ENCODE data around the gene PSMA5. TPM values are rescaled to one million over a fixed set of nuclear protein-coding genes. Genes with fewer than 3 reads are reported as not detected.

PSMA5 gene
- total RNA-seq: 61.8 and 86.4 TPM in 2 replicates

DNA sequence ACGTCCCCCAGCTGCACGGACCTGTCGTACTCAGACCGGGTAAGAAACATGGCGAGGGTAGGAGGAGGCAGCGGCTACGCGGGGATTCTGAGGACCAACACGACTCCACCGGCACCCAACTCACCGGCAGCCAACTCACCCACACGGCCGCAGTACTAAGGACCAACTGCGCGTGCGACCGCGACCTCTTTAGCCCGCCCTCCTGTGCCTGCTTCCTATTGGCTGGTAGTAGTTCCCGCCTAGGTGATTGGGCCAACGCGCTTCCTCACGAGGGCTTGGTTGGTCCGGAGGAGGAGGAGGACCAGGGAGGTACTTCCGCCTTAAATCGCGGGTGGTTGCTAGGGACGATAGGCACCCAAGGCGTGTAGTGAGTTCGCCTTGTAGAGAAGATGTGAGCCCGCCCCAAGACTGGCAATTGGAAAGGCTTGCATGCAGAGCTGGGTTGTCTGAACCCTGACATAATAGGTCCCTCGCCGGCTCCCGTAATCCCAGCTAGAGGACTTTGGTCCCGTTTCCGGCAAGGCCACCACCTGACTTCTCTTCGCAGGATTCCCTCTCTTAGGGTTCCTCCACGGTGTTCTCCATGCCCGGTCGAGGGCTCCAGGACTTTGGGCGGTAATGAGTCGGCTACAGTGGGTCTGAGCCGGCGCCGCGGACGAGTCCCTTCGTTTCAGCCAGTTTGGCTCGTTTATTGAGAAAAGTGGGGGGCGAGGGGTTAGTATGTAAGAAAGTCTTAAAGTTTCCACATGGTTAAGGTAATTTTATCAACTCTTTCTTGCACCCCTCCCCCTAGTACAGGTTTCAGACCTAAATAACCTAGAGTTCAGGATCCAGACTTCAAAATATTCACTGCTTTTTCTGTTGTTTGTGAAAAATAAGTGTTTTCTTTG lies at the start of gene PSMA5:
PSMA5 (minus strand) TSS at position 168 of the 890 bp plus-strand sequence; CDS start at position 50, 118 bp downstream.

DNA sequence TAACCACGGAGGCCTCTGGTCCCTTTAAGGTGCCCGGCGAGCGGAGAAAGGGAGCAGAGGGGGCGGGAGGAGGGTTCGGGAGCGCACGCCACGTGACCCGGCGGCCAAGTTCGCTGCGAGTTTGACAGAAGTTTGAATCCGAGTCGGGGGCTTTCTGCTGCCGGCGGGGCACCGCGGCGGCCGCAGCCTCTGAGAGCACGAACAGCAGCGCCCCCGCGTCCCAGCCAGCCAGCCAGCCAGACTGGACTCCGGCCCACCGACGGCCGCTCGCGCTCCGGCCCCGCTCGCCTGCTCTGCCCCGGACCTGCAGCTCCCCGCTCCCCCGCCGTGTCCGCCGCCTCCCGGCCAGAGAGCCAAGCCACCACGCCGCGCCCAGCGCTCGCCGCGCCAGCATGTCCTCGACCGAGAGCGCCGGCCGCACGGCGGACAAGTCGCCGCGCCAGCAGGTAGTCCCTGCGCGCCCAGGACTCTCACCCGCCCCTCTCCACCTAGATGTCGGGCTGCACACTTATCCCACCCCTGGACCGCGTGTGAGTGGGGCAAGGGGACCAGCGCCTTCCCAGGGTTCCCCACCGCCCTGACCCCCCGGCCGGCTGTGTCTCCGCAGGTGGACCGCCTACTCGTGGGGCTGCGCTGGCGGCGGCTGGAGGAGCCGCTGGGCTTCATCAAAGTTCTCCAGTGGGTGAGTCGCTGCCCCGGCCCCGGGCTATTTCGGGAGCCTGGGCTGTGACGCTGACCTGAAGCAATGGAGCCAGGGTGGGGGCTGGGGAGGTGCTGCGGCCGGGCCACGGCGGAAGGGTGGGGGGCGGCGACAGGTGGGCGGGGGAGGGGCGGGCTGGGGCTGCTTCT lies 40.4 kb upstream of the PSMA5 start, which contains the start of gene SYPL2:
SYPL2 (plus strand) TSS at position 95 of the 849 bp plus-strand sequence; CDS start at position 393, 298 bp downstream.

DNA sequence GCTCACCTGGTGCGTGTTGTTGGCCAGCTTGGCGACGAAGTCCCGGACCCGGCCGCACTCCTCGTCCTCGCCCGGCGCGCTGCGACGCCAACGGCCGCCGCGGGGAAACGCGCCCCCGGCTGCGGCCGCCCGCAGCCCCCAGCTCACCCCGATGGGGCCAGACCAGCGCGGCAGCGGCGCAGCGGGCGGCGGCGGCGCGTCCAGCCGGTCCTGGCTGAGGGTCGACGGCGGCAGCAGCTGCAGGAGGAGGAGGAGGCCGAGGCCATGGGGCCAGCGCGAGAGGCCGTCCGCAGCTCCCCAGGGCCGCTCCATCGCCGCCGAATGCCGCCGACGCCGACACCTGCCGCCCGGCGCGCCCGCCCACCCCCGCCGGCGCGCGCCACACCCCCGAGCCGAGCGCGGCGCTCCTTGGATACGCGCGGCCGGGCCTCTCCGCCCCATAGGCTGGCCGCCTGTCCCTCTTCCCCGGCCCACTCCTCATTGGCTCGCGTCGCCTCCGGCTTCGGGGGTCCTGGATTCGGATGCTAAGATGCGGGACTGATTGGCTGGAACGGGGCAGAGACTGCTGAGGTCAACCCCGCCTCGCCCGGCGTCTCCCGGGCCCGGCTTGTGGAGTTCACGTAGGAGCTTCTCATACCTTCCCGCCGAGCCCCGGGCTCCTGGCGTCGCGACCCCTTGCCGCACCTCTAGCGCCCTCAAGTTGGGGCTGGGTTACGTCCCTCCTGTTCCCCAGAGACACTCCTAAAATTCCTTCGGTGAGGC lies 28.5 kb downstream of the PSMA5 start, which contains the start of gene SORT1:
SORT1 (minus strand) TSS at position 338 of the 762 bp plus-strand sequence; CDS start at position 312, 26 bp downstream.

Other genes starting within 250 kb of the PSMA5 start
- 204 and 210 TPM in 2 replicates for gene SARS1, start 212.5 kb downstream of the PSMA5 start, total RNA-seq
- 0.80 and 1.7 TPM in 2 replicates for gene CELSR2, start 176.9 kb downstream of the PSMA5 start, total RNA-seq
- gene PSRC1, start 143.3 kb downstream of the PSMA5 start, total RNA-seq: 16.2 and 25.8 TPM in 2 replicates
- gene MYBPHL, start 119.4 kb downstream of the PSMA5 start, total RNA-seq: not detected in 2 replicates
- gene SORT1, start 28.5 kb downstream of the PSMA5 start, total RNA-seq: 12.9 and 21.2 TPM in 2 replicates
- gene SYPL2, start 40.1 kb upstream of the PSMA5 start, total RNA-seq: under 0.01 TPM in 1 of 2 replicates, not detected in the other
- 2.8 and 2.9 TPM in 2 replicates for gene ATXN7L2, start 57.5 kb upstream of the PSMA5 start, total RNA-seq
- 4.2 and 5.5 TPM in 2 replicates for gene CYB561D1, start 67.6 kb upstream of the PSMA5 start, total RNA-seq
- 0.79 and 0.80 TPM in 2 replicates for gene AMIGO1, start 83.3 kb upstream of the PSMA5 start, total RNA-seq
- gene GPR61, start 113.4 kb upstream of the PSMA5 start, total RNA-seq: under 0.01 TPM in 1 of 2 replicates, not detected in the other
- gene GNAI3, start 122.2 kb upstream of the PSMA5 start, total RNA-seq: 26.0 and 27.1 TPM in 2 replicates
- 0.13 and 0.22 TPM in 2 replicates for gene GNAT2, start 193.2 kb upstream of the PSMA5 start, total RNA-seq
- gene AMPD2, start 193.4 kb upstream of the PSMA5 start, total RNA-seq: 47.2 and 50.5 TPM in 2 replicates
- 4.0 and 4.2 TPM in 2 replicates for gene GSTM4, start 229.7 kb upstream of the PSMA5 start, total RNA-seq
- 4.2 and 4.7 TPM in 2 replicates for gene GSTM2, start 241.6 kb upstream of the PSMA5 start, total RNA-seq

All from thoracic aorta endothelial cell (primary cell).